Activated CD4-positive, alpha-beta T cell treated with anti-CD3 and anti-CD28 coated beads for 1 hour (primary cell): ENCODE measurements around the gene FANCM.

Experiments
- DNase-seq: peaks from one replicate; pipeline ENCODE4 v3.0.0-alpha.2; 2020

Gene FANCM, protein sequence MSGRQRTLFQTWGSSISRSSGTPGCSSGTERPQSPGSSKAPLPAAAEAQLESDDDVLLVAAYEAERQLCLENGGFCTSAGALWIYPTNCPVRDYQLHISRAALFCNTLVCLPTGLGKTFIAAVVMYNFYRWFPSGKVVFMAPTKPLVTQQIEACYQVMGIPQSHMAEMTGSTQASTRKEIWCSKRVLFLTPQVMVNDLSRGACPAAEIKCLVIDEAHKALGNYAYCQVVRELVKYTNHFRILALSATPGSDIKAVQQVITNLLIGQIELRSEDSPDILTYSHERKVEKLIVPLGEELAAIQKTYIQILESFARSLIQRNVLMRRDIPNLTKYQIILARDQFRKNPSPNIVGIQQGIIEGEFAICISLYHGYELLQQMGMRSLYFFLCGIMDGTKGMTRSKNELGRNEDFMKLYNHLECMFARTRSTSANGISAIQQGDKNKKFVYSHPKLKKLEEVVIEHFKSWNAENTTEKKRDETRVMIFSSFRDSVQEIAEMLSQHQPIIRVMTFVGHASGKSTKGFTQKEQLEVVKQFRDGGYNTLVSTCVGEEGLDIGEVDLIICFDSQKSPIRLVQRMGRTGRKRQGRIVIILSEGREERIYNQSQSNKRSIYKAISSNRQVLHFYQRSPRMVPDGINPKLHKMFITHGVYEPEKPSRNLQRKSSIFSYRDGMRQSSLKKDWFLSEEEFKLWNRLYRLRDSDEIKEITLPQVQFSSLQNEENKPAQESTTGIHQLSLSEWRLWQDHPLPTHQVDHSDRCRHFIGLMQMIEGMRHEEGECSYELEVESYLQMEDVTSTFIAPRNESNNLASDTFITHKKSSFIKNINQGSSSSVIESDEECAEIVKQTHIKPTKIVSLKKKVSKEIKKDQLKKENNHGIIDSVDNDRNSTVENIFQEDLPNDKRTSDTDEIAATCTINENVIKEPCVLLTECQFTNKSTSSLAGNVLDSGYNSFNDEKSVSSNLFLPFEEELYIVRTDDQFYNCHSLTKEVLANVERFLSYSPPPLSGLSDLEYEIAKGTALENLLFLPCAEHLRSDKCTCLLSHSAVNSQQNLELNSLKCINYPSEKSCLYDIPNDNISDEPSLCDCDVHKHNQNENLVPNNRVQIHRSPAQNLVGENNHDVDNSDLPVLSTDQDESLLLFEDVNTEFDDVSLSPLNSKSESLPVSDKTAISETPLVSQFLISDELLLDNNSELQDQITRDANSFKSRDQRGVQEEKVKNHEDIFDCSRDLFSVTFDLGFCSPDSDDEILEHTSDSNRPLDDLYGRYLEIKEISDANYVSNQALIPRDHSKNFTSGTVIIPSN (N-terminal part only)

DNA sequence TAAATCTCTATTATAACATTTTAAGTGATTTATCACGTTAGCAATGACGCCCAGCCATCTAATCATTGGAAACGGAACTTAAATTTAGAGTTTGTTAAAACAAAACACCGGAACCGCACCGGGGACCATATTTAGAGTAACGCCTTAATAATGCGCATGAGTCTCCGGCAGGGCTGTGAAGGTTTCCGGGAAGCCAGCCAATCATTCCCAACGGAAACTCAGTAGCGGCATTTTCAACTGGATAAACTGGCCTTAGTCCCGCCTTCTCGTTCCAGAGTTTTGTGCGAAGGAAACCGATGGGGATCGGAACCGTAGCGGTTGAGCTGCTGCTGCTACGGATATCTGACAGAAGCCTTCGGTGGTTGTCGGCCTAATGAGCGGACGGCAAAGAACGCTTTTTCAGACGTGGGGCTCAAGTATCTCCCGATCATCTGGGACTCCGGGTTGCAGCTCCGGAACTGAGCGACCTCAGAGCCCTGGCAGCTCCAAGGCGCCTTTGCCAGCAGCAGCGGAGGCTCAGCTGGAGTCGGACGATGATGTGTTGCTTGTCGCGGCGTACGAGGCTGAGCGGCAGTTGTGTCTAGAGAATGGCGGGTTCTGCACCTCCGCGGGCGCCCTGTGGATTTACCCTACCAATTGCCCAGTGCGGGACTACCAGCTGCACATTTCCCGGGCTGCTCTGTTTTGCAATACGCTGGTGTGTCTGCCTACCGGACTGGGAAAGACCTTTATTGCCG lies at the start of gene FANCM:
FANCM (plus strand) TSS at position 272 of the 737 bp plus-strand sequence; CDS start at position 374, 102 bp downstream.
- peak; percentile 73 for DNase-seq

DNA sequence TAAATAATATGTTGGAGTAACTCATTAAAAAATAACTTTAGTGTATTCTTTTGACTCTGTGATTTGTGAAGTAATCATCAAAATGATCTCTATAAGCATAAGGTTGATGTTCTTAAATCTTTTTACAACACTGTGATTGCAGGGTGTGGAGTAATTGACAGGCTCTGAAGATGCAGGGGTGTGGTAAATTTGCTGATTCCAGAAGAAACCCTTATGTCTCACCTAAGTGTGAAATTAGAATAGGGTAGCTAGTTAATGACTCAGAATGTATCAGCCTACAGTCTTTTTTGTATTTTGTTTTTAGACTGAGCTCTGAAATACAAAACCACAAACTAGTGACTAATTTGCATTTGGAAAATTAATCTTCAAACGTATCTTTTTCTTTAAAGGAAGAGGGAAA lies 45.9 kb upstream of the FANCM start:
- DNase-seq, result no peak

DNA sequence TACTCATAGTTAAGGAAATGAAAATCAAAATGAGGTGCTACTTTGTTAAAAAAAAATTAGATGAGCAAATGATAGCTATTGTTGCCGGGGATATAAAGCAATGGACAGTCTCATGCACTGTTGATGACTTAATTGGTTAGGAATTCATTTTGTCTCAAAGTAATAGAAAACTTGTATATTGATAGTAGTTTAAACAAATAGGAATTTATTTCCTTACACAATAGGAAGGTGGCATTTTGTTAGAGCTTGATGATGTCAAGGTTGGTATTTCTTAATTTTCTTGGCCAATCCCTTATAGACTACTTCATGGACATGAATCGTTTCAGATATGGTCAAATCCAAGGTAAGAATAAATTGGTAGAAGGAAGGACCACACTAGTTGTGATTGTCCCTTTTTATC lies 44.0 kb upstream of the FANCM start:
- no peak for DNase-seq

DNA sequence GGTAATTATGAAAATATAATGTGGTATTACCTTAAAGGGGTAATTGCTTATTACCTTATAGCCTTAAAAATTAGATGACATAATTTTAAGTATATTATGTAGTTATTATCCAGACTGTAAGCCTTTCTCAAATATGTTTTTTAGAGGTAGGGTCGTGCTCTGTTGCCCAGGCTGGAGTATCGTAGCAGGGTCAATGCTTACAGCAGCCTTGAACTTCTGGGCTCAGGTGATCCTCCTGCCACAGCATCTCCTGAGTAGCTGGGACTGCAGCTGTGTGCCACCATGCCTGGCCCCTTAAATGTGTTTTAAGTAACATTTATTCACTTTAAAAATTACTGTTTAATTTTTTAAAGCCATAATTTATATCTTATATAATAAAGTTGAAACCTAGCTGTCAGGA lies 41.5 kb upstream of the FANCM start:
- no peak for DNase-seq

DNA sequence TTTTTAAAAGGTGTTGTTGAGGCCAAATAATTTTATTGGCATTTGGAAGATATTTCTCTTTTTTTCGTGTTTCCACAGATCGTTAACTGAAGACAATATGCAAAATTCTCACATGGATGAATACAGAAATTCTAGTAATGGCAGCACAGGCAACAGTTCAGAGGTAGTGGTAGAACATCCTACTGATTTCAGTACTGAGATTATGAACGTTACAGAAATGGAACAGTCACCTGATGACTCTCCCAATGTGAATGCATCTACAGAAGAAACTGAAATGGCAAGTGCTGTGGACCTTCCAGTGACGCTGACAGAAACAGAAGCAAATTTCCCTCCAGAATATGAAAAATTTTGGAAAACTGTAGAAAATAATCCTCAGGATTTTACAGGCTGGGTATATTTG lies 40.6 kb upstream of the FANCM start:
- no peak for DNase-seq

DNA sequence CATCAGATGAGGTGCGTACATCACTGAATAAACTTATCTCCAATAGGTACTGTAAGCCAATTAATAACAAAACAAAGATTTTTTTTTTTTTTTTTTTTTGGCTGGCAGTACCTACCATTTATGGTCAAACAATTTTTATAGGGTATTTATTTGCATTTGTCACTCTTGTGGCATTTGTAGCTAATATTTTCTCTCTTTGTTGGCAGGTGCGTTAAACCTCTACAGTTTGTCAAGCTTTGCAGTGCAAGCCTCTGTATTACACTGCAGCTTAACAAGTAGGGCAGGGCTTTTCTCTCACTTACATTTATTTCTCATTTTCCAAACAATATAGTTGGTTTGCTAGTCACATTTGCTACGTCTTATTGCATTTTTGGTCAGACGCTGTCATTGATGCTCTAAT lies 39.5 kb upstream of the FANCM start:
- no peak for DNase-seq

DNA sequence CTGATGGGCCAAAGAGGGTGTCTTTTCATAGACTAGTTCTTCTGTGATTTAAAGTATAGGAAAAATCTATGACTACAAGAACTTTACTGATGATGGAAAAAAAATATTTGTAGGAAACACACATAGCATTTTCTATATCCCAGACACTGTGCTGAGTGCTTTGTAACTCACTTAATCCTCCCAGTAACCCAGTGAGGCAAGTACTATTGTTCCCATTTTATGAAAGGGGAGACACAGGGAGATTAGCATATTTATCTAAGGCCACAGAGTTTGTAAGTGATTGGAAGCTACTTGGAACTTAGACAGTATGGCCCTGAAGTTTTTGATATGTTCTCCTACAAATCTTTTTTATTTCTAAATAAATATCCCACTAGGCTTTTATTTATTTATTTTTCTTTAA lies 31.9 kb upstream of the FANCM start:
- no peak for DNase-seq

DNA sequence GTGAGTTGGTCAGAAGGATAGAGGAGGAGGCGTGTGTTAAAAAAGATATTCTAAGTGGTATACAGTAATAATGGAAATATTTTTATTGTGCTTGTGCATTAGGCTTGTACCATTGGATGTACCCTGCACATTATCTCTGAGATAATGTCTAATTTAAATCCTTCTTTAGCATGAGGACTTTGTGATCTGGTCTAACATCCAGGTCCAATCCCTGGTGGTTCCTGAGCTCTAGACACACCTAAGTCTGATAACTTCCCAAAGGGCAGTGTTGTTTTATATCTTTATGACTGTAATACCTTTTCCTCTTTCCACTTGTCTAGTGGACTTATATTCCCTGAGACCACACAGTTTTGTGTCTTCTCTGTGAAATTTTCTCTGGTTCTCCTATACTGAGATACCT lies 31.2 kb upstream of the FANCM start:
- DNase-seq, result no peak

DNA sequence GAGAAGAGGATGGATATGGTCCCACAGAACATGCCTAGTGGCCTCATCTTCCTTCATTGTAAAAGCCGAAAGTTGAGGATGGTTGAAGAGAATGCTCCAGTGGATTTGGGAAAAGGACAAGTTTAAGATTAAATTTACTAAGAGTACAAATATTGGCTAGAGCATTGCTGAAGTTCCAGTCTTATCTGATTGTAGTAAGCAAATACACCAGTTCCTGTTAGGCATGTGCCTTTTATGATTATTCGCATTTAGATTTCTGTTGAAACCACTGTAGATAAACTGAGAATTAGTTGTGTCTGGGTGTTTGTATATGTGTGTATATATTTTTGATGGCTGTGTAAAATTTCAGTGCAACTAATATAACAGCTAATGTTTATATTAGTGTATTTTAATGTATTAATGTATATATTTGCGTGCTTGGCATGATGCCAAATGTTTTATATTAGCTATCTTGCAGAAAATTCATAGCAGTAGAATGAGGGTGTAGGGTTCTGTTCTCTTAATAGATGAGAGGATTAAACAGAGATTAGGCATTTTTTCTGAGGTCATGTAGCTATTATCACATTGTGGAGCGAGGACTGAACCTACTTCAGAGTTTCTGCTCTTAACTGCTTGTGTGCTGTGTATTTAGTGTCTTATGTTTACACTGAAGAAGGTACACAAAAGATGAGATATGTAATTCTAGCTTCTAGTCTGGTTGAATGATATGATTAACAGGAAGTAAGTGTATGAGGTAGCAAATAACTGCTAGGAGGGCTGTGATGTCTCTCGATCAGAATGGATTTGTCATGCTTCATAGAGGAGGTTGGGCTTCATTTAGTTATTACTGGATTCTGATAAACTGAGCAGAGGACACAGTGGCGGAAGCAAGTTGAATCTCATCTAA lies 22.6 kb upstream of the FANCM start:
- no peak for DNase-seq

DNA sequence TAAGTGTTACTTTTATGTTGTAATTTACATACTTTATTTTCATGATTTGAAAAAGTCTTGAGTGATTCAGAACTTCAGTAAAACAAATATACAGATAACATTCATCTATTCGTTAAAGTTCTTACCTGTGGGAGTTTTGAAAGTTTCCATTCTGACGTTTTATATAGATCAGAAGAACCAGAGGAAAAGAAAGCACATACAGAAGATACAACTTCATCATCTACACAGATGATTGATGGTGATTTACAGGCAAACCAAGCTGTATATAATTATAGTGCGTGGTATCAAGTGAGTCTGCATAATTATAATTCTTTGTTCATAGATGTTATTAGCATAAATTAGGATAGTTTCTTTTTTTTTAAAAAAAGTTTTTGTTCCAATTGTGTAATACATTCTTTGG lies 21.4 kb upstream of the FANCM start:
- DNase-seq, result no peak

DNA sequence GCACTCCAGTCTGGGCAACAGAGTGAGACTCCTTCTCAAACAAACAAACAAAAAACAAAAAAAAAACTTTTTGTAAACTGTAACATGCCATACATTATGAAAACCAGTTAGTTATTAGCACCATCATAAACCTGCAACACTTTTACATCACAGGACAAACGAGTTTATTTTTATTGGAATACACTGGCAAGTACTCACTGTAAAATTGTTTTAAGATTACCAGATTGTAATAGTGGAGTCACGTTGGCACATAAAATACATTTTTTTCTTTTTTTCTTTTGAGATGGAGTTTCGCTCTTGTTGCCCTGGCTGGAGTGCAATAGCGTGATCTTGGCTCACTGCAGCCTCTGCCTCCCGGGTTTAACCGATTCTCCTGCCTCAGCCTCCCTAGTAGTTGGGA lies 17.1 kb upstream of the FANCM start:
- no peak for DNase-seq

DNA sequence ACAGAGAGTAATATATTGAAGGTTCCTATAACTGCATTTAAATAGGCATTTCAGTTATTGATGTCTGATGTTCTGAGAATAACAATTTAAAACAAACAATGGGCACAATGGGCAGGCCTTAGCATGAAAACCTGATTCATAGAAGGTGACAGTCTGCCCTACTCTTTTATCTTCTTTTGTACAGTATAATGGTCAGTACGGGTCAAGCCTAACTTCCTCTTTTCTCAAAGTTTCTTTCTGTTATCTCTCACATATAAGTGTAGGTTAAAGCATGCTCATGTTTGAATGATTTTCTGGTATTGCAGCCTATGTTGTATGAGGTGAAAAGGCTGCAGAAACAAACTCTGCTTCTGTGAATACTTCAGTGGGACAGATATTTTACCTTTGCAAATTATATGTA lies 15.6 kb upstream of the FANCM start:
- DNase-seq, result no peak

DNA sequence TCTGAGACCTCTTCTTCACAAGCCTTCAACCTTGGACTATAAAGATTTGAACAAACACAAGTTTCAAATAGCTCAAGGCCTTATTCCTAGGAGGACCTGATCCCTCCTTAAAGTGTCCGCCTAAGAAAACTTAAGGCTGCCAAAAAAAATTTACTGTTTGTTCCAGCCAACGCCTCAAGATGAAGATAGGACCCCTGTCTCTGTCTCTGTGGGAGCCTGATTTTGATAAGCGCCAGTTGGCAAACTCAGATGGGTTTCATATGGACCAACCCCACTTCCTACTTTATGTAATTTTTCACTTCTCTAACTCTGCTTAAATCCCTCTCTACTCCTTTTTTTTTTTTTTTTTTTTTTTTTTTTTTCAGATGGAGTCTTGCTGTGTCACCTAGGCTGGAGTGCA lies 12.5 kb upstream of the FANCM start:
- DNase-seq, result no peak

DNA sequence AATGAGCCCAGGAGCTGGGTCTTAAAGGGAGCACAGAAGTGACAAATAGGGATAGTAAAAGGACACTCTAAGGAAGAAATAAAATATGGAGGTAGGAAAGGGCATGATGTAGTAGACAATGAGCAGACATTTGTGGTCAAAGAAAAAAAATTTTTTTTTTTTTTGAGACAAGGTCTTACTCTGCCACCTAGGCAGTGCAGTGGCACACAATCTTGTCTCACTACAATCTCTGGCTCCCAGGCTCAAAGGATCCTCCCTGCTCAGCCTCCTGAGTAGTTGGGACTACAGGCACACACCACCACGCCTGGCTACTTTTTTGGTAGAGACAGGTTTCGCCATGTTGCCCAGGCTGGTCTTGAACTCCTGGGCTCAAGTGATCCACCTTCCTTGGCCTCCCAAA lies 10.0 kb upstream of the FANCM start:
- no peak for DNase-seq

DNA sequence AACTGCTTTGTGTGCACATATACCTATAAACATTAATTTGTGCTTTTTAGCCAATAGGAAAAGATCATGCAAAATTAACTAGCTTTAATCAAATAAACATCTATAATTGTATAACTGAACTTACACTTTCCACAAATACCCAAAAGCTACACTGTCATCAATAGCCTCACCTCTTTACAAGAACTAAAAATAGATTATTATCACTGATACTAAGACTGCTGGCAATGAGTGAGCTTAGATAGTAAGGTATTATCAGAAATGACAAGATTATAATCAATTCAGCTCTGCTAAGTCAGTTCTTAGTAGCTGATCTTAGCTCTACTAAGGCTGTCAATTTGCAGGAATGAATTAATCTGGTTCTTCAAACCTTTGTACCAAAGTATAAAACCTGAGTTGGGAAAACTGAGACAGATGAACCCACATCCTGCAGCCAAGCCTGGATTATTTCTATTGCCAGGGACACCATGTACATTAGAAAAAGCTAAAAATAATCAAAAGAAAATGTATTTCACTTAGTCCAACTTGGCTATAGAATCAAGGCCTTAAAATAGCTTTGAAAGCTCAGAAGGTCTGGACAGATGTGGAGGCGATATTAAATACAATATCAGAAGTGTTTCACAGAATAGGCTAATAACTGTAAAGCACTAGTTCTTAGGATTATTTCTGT lies 6.6 kb upstream of the FANCM start:
- DNase-seq, result no peak

DNA sequence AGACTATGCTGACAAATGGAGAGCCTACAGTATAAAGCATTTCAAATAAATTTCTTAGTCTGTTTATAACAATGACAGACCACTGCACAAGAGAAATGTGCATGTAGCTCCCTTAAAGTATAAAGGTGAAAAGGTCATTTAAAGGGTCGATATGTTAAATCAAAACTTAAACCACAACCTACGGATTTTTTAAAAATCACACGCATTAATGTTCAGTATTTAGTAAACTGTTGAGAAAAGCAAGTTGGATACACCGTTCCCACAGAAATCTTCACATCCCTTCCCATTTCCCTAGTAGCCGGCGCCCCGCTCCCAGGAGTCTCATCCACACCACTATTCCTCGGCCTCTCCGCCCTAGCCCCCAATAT lies 2.1 kb upstream of the FANCM start:
- DNase-seq, result no peak

DNA sequence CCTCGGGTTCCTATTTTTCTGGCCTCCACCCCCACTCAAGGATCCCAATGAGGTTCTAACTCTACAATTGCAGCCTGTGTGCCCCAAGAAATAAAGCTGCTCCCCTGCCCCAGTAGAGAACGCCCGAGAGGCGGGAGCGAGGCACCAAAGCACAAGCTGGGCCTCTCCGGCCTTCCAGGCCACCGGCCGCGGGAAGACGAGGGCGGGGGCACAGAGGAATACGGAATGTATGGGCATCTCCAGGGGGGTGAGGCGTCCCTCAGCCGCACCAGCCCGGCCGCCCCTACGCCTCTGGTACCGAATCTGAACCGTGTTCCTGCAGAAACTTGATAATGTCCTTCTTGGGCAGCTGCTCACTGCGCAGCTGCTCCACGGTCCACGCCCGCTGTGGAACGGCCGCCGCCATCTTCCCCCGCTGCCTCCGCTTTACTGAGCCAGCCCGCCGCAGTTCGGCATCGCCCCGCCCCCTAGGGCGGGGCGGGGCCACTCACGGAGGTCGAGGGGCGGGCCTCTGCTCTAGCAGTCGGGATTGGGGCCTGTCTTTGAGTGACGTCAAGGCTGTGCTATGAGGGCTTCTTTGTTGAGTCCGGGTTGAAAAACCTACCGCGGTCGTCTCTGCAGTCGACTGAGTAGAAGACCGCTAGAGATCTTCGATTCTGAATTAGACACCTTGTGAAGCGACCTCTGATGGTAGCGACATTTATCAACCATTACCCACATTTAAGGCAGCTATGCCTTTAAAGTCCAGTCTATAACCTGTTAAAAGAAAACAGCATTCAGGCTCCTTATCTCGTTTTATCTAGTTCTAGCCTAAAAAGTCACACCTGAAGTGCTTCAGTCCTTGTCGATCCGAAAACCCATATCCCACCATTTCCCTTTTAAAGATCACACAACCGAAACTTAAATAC lies 1.4 kb upstream of the FANCM start, which contains the start of gene FKBP3:
FKBP3 (minus strand) TSS at position 431 of the 908 bp plus-strand sequence; CDS start at position 406, 25 bp downstream.
- peak; percentile 92 for DNase-seq

DNA sequence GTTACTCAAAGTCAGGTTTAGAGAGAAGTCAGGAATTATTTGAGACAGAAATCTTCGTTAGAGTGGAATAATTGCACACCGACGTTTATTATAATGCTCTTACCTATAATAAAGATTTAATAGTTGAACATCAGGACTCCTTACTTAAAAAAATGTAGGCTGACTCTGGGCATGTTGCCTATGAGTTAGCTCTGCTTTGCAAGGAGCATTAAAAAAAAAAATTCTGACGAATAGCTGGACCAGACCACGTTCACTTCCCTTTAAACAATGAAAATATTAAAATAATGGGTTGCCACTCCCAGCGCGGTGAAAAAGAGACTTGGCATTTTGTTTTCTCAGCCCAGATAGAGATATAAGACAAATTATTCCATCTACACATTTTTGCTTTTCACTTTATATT lies 574 bp upstream of the FANCM start:
- DNase-seq, result no peak

DNA sequence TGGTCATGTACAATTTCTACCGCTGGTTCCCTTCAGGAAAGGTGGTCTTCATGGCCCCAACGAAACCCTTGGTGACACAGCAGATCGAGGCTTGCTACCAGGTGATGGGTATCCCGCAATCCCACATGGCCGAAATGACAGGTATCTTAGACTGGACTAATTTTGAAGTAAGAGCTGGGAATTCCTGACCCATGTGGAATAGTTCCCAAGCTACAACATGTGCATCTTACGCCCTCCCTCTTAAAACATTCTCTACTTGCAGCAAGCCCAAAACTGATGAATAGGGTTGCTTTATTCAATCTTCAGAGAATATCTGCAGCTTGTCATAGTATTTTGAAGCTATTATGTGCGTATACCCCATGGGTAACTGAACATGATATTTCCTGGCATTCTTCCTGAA lies 669 bp downstream of the FANCM start:
- no peak for DNase-seq
